HUDEP-2 (cell line): ENCODE results near the gene GTF2A1.
A peak's percentile ranks its signal among the peaks of the same experiment; 100 is the strongest.

Experiments
- DNase-seq, 76 experiments: peaks; one replicate each; lab custom pipeline; 2025; ENCODE audit not compliant: unreplicated experiment in 76 of 76; lab: John Stamatoyannopoulos, UW

GTF2A1 gene

GRCh38 chr14:81144824-81145603, 75.7 kb downstream of the GTF2A1 start:
- DNase-seq: no peak

DNA sequence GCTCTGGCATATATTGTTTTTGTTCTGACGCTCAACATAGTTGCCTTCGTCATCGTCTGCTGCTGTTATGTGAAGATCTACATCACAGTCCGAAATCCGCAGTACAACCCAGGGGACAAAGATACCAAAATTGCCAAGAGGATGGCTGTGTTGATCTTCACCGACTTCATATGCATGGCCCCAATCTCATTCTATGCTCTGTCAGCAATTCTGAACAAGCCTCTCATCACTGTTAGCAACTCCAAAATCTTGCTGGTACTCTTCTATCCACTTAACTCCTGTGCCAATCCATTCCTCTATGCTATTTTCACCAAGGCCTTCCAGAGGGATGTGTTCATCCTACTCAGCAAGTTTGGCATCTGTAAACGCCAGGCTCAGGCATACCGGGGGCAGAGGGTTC, 77.0 kb downstream of the GTF2A1 start:
- DNase-seq: no peak

DNA sequence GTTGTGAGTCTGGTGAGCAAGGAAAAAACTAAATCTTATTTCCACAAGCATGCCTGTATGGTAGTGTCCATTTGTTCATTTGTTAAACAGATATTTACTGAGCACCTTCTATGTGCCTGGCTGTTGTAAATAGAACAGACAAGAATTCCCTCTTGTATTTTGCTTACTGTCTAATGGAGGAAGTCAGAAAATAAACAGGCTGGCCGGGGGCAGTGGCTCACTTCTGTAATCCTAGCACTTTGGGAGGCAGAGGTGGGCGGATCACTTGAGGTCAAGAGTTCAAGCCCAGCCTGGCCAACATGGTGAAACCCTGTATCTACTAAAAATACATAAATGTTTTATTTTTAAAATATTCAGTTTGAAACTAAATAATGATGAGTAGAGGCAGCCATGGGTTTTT, 79.3 kb downstream of the GTF2A1 start:
- no peak for DNase-seq

- DNase-seq: no peak
Observed at GRCh38 chr14:81138429-81138828, 82.3 kb downstream of the GTF2A1 start.

DNA sequence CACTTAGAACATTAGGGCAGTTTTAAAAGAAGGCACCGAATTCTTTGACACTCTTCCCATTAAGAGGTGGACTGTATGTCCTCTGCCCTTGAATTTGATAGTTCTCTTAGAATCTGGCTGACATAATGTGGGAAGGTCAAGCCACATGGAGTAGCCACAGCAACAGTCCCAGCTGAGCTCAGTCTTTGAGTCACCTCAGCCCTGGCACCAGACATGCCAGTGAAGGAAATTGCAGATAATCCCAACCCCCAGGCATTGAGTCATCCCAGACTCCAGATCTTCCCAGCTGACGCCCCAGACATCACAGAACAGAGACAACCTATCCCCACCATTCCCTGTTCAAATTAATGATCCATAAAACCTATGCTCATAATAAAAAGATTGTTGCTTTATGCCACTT, 83.4 kb downstream of the GTF2A1 start:
- peak in 1 of 76 experiments; percentile 1 for DNase-seq

DNA sequence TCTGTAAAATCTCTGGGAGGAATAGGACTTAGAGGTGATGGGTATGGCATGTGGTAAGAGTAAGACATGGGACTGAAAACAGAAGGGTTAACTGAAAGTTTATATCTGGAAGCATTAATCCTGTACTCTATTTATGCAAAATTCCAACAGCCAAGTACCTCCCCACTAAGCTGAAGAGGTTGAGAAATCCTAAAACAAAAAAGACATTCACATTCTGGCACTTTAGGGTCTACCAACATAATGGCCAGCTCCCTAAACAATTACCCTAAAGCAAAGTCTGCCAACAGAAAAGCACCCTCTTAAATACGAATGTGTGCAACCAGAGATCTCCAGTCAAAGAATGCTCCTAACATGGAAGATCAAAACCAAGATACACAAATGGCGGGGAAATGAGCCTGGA, 87.4 kb downstream of the GTF2A1 start:
- DNase-seq: no peak

DNA sequence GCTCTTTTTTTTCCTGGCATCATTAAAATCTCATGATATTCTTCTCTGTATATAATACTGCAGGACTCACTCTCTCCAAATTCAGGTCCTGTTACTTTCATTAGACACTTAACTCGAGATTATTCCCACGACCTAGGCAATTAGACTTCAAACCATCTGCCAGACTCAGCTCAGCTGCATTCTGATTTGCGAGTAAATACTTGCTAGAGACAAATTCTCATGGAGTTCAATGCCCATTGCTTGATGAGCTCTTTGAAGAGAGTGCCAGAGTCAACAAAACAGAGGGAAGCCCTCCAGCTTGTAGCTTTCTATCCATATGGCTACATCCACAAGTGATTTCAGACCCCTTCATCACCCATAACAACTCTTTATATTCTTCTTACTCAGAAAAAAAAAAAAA, 88.3 kb downstream of the GTF2A1 start:
- DNase-seq: no peak

DNA sequence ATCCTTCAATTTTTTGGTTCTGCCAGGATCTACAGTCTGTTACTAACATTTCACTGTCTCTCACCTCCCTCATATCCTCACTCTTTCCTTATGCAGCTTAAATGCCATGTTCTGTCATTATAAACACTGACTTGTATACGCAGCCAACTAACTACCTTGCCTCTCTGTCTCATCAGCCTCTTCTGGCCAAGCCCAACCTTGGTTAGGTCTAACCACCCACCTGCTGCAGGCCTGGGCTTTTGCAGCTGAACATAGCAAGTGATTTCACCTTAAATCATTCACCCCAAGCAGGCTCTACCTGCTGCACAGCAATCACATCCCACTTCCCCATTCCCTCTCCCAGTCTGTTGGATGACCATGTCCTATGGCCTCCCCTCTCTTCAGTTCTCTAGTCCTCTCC, 91.5 kb downstream of the GTF2A1 start:
- DNase-seq: no peak

- DNase-seq: no peak
Observed at GRCh38 chr14:81127785-81128184, 93.0 kb downstream of the GTF2A1 start.

DNA sequence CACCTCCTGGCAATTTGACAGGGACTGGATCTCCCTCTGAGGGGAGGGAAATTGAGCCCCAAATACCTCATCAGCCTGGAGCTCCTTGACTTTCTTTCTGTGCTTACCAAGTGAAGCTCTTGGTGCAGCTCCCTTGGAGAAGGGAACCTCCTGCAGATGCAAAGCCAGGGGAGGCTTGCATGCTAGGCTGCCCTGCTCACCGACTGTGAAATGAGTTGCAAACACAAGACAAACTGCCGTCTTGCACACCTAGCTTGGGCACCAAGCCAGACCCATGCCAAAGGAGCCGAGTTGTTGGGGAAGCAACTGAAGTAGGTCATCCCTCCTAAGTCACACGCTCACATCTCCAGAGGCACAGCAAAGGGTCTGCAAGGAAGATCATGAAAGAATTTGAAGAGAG, 95.2 kb downstream of the GTF2A1 start:
- no peak for DNase-seq
